Activated naive CD4-positive, alpha-beta T cell (primary cell): Measurements from ENCODE around the gene CHST12.
"Not testable (repeated sequence)": the region's sequence is repeated elsewhere in the genome, so short reads cannot be mapped to it uniquely, and the experiment has no call there.

ENCODE experiments used
- DNase-seq, 4 experiments: peaks; one replicate each; lab custom pipeline; 2025; lab: John Stamatoyannopoulos, UW

Gene CHST12

GRCh38 chr7:2435146-2435545 lies 31.7 kb downstream of the CHST12 start:
- no peak for DNase-seq

- DNase-seq = no peak
Observed at GRCh38 chr7:2436341-2437104, 33.1 kb downstream of the CHST12 start.

- DNase-seq = no peak
Observed at GRCh38 chr7:2437136-2437535, 33.7 kb downstream of the CHST12 start.

GRCh38 chr7:2437537-2438148 lies 34.2 kb downstream of the CHST12 start:
- DNase-seq = no peak

- DNase-seq = no peak
Observed at GRCh38 chr7:2438186-2438585, 34.8 kb downstream of the CHST12 start.

GRCh38 chr7:2438775-2439174 lies 35.4 kb downstream of the CHST12 start:
- DNase-seq = no peak

GRCh38 chr7:2440608-2441245 lies 37.3 kb downstream of the CHST12 start:
- DNase-seq = no peak

- no peak for DNase-seq
Observed at GRCh38 chr7:2441430-2442058, 38.1 kb downstream of the CHST12 start.

- DNase-seq = no peak
Observed at GRCh38 chr7:2443491-2443890, 40.1 kb downstream of the CHST12 start.

GRCh38 chr7:2444476-2444875 lies 41.1 kb downstream of the CHST12 start:
- DNase-seq = no peak

- no peak for DNase-seq
Observed at GRCh38 chr7:2445047-2445446, 41.6 kb downstream of the CHST12 start.

- DNase-seq = no peak
Observed at GRCh38 chr7:2445898-2446555, 42.6 kb downstream of the CHST12 start.

- DNase-seq = no peak
Observed at GRCh38 chr7:2446676-2447075, 43.3 kb downstream of the CHST12 start.

GRCh38 chr7:2450198-2451107 lies 47.0 kb downstream of the CHST12 start:
- DNase-seq = no peak

GRCh38 chr7:2451171-2452073 lies 48.0 kb downstream of the CHST12 start:
- DNase-seq = peak; percentile 65 to 79 (median 71)

GRCh38 chr7:2452074-2452507 lies 48.7 kb downstream of the CHST12 start:
- peak in 1 of 4 experiments; percentile 7 for DNase-seq

GRCh38 chr7:2452643-2453270 lies 49.3 kb downstream of the CHST12 start:
- no peak for DNase-seq

GRCh38 chr7:2453849-2454248 lies 50.4 kb downstream of the CHST12 start:
- not testable (repeated sequence) for DNase-seq

GRCh38 chr7:2459674-2460073 lies 56.3 kb downstream of the CHST12 start:
- no peak for DNase-seq
